Prostate gland (tissue), 1 donor: ENCODE measurements around the gene CACNA1B.

Experiments used
- POLR2A ChIP-seq: fragments of 450-650 bp; IDR thresholded peaks from one replicate; pipeline ENCODE4 v1.6.1; 2016; ENCODE audit warnings: antibody characterized with exemption, mild to moderate bottlenecking
- POLR2AphosphoS5 ChIP-seq: sonication (generic); formaldehyde crosslinking; IDR thresholded peaks from one replicate; pipeline ENCODE4 v1.6.1; 2017; ENCODE audit warnings: antibody characterized with exemption

GRCh38 chr9:138062196-138062595, 184.6 kb downstream of the CACNA1B start:
- TF ChIP-seq POLR2AphosphoS5 = no peak
- no peak for TF ChIP-seq POLR2A
